GM12878 (cell line): ENCODE data around the gene SEPTIN1. TPM values are rescaled to one million over a fixed set of nuclear protein-coding genes. Genes with fewer than 3 reads are reported as not detected.

Experiments used
- EP300 ChIP-seq, 2 experiments: fragments of 150-350 bp in 1 of 2; IDR thresholded peaks; 2 replicates each; pipeline ENCODE4 v1.6.1; 2011 to 2012; ENCODE audit warnings: low read depth in 2 of 2, low read length in 2 of 2, borderline replicate concordance in 1 of 2, improper control_type of control experiment in 1 of 2, inconsistent platforms in 1 of 2; ENCODE audit not compliant: control insufficient read depth in 1 of 2
- FOXM1 ChIP-seq: IDR thresholded peaks from 2 replicates; pipeline ENCODE4 v1.6.1; 2012; ENCODE audit warnings: low read depth, mild to moderate bottlenecking, inconsistent platforms, low read length, moderate library complexity
- GABPA ChIP-seq: IDR thresholded peaks from 2 replicates; pipeline ENCODE4 v1.6.1; 2014; ENCODE audit warnings: antibody characterized with exemption, low read depth, mild to moderate bottlenecking, inconsistent platforms
- POLR2AphosphoS5 ChIP-seq: IDR thresholded peaks from 2 replicates; pipeline ENCODE4 v1.6.1; 2011; ENCODE audit warnings: mild to moderate bottlenecking, low read length, inconsistent platforms
- ZNF24 ChIP-seq: fragments of 450-650 bp; IDR thresholded peaks from 2 replicates; pipeline ENCODE4 v1.6.1; 2017; ENCODE audit warnings: antibody characterized with exemption, mild to moderate bottlenecking
- ZSCAN29 ChIP-seq: fragments of 450-650 bp; IDR thresholded peaks from 2 replicates; pipeline ENCODE4 v1.6.1; 2017; ENCODE audit warnings: mild to moderate bottlenecking, moderate library complexity
- polyA plus RNA-seq, 11 experiments: library from polyadenylated mRNA; depleted of rRNA in 4 of 11; unstranded in 6 of 11; stranded (reverse) in 5 of 11; fragments of >200 nt; fragmentation: Nextera tagmentation in 4 of 11; fragmentation: Illumina TruSeq in 1 of 11; extraction: Ambion mirVana in 4 of 11; extraction: Trizol in 1 of 11; gene quantifications; 1 replicate in 1 of 11; 2 replicates in 10 of 11; pipeline versions ENCODE4 v1.2.1 to v1.2.3, GENCODE V29; 2011 to 2016; ENCODE audit warnings: inconsistent platforms in 2 of 11, missing spikeins in 2 of 11, low read depth in 1 of 11
- total RNA-seq, 4 experiments: library from RNA; depleted of rRNA in 3 of 4; stranded (reverse); fragments of >200 nt in 3 of 4; fragmentation: Illumina TruSeq in 1 of 4; extraction: Trizol in 1 of 4; gene quantifications; 2 replicates each; pipeline versions ENCODE4 v1.2.1 to v1.2.3, GENCODE V29; 2013 to 2021
- TF ChIP-seq, protein P1 (sequence below): fragments of 450-650 bp; IDR thresholded peaks from 2 replicates; pipeline ENCODE4 v1.6.1; 2017; ENCODE audit warnings: antibody characterized with exemption, mild to moderate bottlenecking, moderate library complexity

The SEPTIN1 gene
- total and polyA plus RNA-seq, 10 of the 15 experiments (the other 5 are each of a cell fraction or from before 2014, with no cell fraction given), result 2.8 to 153 (median 94.1) TPM

DNA sequence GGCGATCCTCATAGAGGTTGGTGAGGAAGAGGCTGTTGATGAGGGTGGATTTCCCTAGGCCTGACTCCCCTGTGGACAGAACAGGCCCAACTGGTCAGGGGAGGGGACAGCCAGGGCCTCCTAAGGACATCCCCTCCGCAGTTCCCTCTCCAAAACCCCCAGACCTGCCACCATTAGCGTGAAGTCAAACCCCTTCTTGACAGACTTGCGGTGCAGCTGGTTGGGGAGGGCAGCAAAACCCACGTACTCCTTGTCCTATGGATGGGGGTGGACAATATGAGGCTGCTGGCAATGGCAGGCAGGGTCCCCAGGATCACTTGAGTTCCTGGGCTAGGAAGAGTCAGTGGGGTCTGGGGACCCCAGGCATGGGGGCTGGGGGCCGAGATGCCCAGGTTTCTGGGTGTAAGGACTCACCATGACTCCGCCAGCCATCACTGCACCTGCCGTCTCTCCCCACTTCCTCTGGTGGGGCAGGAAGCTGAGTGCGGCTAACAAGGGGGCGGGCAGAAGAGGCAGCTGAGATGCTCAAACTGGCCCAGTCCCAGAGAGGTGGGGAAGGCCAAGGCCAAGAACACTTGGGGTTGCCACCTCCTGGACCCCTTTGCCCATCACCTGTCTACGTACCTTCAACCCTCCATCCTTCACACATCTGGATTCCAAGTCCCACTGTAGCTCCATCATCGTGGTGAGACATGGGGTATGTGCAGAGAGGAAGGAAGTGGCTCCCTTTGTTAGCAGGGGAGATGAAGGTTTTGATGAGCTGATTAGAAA lies at the start of gene SEPTIN1 (continued):
- TF ChIP-seq ZNF24, result no peak
- TF ChIP-seq POLR2AphosphoS5, result peak; percentile 92
- no peak for TF ChIP-seq EP300 (IDR thresholded peaks at IDR 0.05; ENCODE audit: borderline replicate concordance in 1 of 2, control insufficient read depth in 1 of 2, low read depth in 2 of 2, low read length in 2 of 2)
- TF ChIP-seq GABPA, result peak; percentile 81
- TF ChIP-seq, protein P1, sequence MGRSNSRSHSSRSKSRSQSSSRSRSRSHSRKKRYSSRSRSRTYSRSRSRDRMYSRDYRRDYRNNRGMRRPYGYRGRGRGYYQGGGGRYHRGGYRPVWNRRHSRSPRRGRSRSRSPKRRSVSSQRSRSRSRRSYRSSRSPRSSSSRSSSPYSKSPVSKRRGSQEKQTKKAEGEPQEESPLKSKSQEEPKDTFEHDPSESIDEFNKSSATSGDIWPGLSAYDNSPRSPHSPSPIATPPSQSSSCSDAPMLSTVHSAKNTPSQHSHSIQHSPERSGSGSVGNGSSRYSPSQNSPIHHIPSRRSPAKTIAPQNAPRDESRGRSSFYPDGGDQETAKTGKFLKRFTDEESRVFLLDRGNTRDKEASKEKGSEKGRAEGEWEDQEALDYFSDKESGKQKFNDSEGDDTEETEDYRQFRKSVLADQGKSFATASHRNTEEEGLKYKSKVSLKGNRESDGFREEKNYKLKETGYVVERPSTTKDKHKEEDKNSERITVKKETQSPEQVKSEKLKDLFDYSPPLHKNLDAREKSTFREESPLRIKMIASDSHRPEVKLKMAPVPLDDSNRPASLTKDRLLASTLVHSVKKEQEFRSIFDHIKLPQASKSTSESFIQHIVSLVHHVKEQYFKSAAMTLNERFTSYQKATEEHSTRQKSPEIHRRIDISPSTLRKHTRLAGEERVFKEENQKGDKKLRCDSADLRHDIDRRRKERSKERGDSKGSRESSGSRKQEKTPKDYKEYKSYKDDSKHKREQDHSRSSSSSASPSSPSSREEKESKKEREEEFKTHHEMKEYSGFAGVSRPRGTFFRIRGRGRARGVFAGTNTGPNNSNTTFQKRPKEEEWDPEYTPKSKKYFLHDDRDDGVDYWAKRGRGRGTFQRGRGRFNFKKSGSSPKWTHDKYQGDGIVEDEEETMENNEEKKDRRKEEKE, result no peak
- no peak for TF ChIP-seq ZSCAN29
- no peak for TF ChIP-seq FOXM1
- TF ChIP-seq, all 136 proteins: peak for 29
